Omental fat pad (tissue), 4 donors: Measurements from ENCODE around the gene SLC7A9. TPM values are rescaled to one million over a fixed set of nuclear protein-coding genes. Genes with fewer than 3 reads are reported as not detected.

Source experiments
- ATAC-seq: fragments of 150-250 bp; one replicate; pipeline ENCODE4 v1.9.1; 2016; ENCODE audit warnings: mild to moderate bottlenecking, moderate library complexity; ENCODE audit not compliant: low FRiP score
- DNase-seq: peaks from one replicate; pipeline ENCODE4 v3.0.0-alpha.2; 2019; ENCODE audit warnings: low spot score
- total RNA-seq, 4 donors: library from RNA; depleted of rRNA; stranded (reverse); fragments of >200 nt; gene quantifications; one replicate each; pipeline ENCODE4 v1.1.0, GENCODE V29; 2016
- TF ChIP-seq, protein P1 (sequence below), 3 donors: fragments of 450-650 bp; IDR thresholded peaks; one replicate each; pipeline ENCODE4 v1.5.1; 2016 to 2017; ENCODE audit warnings: antibody characterized with exemption in 3 of 3, mild to moderate bottlenecking in 3 of 3, moderate library complexity in 2 of 3

The SLC7A9 gene
- total RNA-seq, 4 donors from 2014 or later = 0.36 to 1.4 TPM; not detected in 2

DNA sequence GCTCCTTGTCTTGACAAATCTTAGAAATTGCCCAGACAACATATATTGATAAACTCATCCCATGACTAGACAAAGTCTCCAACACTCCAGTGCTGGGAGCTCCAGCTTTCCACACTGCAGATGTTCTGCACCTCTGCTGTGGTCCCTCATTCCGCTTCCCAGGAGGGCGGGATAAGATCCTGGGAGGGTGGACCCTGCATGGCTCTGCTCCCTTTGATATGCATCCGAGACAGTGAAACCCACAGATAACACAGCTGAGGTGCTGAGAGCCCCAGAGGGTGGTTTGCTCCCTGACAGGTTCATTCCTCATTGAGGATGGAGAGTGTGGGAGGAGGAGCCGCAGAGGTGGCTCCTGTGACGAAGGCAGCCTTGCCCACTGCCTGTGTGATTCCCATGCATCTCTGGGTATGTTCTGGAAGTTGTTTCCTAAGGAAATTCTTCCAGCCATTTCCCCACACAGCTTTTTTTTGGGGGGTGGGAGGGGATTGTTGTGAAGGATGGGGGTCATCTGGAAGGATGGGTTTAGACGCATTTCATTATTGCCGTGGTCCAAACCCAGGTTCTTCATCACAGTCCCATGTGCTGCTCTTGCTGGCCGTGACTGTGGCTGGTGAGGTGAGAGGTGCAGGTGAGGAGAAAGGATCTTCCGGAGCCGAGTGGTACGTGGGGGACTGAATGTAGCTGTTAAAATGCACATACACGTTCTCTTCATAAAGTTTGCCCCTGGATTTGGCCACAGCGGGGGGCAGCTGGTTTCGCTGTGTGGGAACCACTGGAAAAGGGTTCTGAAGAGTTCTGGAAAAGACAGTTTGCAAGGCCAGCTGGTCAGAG lies 46.4 kb downstream of the SLC7A9 start:
- DNase-seq (no peak), ATAC-seq (no peak)
- TF ChIP-seq, protein P1, sequence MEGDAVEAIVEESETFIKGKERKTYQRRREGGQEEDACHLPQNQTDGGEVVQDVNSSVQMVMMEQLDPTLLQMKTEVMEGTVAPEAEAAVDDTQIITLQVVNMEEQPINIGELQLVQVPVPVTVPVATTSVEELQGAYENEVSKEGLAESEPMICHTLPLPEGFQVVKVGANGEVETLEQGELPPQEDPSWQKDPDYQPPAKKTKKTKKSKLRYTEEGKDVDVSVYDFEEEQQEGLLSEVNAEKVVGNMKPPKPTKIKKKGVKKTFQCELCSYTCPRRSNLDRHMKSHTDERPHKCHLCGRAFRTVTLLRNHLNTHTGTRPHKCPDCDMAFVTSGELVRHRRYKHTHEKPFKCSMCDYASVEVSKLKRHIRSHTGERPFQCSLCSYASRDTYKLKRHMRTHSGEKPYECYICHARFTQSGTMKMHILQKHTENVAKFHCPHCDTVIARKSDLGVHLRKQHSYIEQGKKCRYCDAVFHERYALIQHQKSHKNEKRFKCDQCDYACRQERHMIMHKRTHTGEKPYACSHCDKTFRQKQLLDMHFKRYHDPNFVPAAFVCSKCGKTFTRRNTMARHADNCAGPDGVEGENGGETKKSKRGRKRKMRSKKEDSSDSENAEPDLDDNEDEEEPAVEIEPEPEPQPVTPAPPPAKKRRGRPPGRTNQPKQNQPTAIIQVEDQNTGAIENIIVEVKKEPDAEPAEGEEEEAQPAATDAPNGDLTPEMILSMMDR (IDR thresholded peaks at IDR 0.05) = no peak

DNA sequence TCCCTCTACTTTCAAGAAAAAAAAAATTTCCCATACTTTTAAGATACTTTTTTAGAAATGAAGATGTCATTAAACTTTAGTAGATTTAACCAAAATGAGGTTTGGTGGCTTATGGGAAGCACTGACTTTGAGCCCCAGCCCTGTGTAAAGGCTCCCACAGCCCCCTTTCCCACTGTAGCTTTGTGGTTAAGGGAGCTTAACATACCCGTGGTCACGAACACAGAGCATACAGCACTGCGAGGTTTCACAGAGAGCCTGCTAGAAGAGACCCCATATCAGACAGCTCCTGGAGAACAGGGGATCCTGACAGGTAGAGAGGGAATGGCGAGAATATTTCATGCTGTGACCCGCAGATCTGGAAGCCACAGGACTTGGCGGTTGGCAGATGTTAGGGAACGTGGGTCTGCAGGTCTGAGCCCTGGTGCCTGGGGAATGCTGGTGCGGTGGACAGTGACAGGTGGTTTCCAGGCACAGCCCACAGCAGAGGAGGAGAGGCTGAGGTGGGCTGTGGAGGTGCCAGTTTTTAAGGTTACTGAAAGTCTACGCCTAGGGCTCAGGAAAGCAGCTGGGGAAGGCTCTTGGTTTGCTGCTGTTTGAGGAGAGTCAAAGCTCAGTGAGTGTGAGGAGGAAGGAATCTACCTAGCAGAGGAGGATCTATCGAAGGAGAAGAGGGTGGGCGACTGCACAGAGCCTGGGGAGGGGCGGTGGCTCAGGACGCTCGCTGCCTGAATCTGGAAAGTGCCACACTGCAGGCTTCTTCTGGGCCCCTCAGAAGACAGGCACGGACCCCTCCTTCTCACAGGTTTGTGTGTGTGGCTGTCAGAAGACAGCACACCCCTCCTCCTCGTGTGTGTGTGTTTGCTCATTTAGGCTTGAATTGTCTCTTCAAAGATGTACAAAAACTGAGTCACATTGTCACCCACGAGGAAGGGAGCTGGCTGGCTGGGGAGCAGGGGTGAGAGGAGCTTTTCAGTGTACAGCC lies 49.9 kb downstream of the SLC7A9 start:
- no peak for ATAC-seq
- TF ChIP-seq, protein P1 (IDR thresholded peaks at IDR 0.05) = no peak
- no peak for DNase-seq

DNA sequence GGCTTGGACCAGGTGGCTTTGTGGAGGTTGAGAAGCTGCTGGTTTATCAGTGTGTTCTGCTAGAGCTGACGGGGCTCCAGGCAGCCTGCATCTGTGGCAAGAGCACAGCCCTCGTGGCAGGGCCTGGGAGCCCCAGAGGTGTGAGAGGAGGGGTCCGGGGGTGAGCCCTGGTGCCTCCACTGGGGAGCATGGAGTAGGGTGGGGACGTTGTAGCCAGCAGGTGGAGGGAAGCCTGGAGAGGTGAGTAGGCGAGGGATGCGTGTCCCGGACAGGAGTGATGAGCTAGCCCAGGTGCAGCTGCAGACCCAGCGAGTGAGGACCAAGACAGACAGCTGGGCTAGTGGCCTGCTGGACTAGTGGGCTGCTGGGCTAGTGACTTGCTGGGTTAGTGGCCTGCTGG lies 51.0 kb downstream of the SLC7A9 start:
- ATAC-seq (no peak), DNase-seq (no peak)
- TF ChIP-seq, protein P1 (IDR thresholded peaks at IDR 0.05) = no peak

DNA sequence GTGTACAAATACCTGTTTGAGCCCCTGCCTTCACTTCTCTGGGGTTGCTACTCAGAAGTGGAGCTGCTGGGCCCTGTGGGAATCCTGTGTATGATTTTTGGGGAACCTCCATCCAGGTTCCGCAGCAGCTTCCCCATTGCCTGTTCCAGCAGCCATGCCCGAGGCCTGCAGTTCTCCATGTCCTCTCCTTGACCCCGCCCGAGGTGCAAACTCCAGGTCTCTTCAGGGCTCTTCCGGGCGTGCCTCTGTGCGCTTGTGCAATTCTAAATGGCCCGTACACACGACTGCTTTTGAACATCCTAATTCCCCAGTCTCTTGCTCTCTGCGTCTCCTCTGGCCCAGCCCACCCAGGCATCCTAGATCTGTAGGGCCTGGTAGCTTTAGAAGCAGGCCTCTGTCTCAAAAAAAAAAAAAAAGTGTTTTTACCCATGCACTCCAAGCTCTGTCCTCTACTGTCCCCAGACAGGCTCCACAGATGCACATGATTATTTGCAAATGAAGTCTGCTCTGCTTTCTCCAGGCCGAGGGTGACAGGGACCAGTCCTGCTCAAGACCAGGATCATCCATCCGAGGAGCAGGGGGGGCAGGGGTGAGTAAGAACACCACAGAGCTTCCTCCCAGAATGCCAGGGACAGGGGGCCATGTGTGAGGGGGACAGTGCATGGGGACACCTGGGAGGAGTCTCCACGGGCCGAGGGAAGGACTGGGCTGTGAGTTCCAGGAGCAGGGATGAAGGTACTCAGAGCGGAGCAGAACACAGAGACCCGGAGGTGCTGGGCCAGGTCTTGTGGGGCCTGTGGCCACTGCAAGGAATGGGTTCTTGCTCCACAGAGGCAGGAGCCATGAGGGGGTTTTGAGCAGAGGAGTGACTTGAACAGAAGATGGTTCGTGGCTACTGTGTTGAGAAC lies 51.7 kb downstream of the SLC7A9 start:
- ATAC-seq = no peak
- DNase-seq = no peak
- TF ChIP-seq, protein P1 (IDR thresholded peaks at IDR 0.05) = no peak

DNA sequence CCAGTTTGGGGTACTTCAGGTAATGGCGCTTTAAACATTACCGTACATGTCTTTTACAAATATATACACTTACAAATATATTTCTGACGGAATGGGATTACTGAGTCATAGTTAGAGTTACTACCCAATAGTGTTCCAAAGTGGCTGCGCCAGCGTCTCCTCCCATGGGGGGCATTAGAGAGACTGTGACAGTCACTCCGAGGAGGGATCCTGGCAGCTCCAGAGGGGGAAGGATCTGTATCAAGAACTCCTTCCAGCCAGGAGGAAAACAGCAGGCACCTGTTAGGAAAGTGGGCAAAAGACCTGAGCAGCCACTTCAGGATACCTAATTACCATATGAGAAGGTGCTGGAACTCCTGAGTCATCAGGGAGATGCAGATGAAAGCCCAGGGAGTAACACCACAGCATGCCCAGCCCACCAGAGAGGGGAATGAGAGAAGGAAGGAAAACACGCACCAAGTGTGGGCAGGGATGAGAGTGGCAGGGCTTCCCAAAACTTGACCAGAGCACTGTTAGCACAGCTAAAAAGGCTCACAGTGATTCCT lies 52.9 kb downstream of the SLC7A9 start:
- DNase-seq = no peak
- ATAC-seq = no peak
- TF ChIP-seq, protein P1 (IDR thresholded peaks at IDR 0.05) = no peak

DNA sequence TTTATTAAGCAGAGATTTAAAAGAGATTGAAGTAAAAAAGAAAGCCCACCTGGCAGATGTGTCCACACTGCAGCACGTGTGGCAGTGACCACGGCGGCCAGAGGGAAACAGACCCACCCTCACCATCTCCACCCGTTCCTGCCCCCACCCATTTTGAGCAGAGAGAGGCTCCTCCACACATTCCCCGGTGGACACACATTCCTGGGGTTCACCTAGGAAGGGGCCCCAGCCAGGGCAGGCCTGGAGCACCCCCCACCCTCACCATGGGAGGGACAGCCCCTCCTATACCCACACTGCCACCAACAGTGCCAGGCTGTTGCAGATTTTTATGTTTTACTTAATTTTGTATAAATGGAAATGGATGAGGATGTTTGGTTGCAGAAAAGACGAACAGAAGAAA lies 54.9 kb downstream of the SLC7A9 start:
- DNase-seq = no peak
- TF ChIP-seq, protein P1 (IDR thresholded peaks at IDR 0.05) = no peak
- no peak for ATAC-seq
